ENCODE measurements around the gene GBGT1. TPM values are rescaled to one million over a fixed set of nuclear protein-coding genes. Genes with fewer than 3 reads are reported as not detected.
A peak's percentile ranks its signal among the peaks of the same experiment; 100 is the strongest.

The GBGT1 gene
- total and polyA plus RNA-seq, 9 donors = 3.9 to 43.3 (median 20.8) TPM

DNA sequence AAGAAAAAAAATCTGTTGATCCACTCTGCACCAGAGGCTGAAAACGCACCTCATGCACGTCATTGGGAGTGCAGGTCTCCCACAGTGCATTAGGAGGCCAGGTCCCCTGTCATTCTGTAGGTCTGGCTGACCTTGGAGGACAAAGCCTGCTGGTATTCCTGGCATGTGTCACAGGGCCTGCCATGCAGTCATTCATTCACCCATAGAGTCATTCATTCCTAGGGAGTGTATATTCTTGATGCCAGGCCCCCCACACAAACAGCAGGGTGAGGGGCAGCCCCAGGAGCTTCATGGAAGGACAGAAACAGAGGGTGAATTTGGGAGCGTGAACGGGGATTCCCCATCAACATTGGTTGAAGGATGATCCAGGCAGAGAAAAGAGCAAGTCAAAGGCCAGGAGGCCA is 2.2 kb downstream of the GBGT1 start:
- H3K27me3 ChIP-seq = no peaks in the 10 kb centered on the region
- TF ChIP-seq EP300 (IDR thresholded peaks at IDR 0.05) = no peak
- TF ChIP-seq CTCF (IDR thresholded peaks at IDR 0.05) = no peak
- no peak for TF ChIP-seq POLR2A (IDR thresholded peaks at IDR 0.05)
- peak in 1 of 5 donors; percentile 23 for DNase-seq
- H3K36me3 ChIP-seq = no peaks in the 10 kb centered on the region
- no peaks in the 10 kb centered on the region for H3K9me3 ChIP-seq
- intact Hi-C loops (cut with DNase I) = no loop called here
- WGBS, 3 donors = 73 to 84% (median 77%) methylated on average over 4 of the region's 4 CpGs
- H3K4me1 ChIP-seq (ENCODE audit: insufficient read depth) = peaks cover 5% of the 10 kb centered on the region
- H3K27ac ChIP-seq = no peak overlapping the region
- no peak overlapping the region for H3K4me3 ChIP-seq

DNA sequence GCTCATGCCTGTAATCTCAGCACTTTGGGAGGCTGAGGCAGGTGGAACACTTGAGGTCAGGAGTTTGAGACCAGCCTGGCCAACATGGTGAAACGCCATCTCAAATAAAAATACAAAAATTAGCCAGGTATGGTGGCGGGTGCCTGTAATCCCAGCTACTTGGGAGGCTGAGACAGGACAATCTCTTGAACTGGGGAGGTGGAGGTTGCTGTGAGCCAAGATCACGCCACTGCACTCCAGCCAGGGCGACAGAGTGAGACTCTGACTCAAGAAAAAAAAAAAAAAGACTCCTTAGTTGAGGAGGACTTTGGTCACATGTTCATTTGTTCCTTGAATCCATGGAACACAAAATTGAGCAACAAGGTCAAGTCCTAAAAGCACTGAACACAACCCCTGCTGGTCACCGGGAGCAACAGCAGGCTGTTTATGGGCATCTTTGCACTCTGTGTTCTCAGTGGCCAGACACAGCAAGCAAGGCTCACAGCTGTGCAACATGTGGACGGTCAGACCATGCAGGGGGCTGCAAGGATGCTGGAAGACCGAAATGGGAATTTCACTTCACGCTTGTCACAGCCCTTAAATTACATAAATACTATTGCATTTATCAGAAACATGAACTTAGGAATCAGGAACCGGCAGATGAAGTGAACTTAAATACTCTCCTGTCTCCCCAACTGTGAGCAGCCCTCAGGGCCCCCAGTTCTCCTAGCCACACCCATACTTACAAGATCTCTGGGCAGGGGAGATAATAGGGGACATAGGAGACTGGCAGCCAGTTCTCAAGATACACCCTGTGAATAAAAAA is 2.8 kb downstream of the GBGT1 start:
- Histone ChIP-seq H3K4me1 (ENCODE audit: insufficient read depth) (peaks cover 5% of the 10 kb centered on the region), H3K9me3 (no peaks in the 10 kb centered on the region), H3K4me3 (no peak overlapping the region), H3K36me3 (no peaks in the 10 kb centered on the region), H3K27me3 (no peaks in the 10 kb centered on the region), H3K27ac (no peak overlapping the region)
- TF ChIP-seq EP300 (IDR thresholded peaks at IDR 0.05) = no peak
- TF ChIP-seq CTCF (IDR thresholded peaks at IDR 0.05) = peak in 2 of 3 donors; percentile 67 to 70
- no peak for TF ChIP-seq POLR2A (IDR thresholded peaks at IDR 0.05)
- intact Hi-C loops (cut with DNase I) = no loop called here
- 57 to 60% (median 59%) methylated on average over 9 of the region's 9 CpGs for WGBS, 3 donors
- DNase-seq = peak in 4 of 5 donors; percentile 50 to 79 (median 64)

DNA sequence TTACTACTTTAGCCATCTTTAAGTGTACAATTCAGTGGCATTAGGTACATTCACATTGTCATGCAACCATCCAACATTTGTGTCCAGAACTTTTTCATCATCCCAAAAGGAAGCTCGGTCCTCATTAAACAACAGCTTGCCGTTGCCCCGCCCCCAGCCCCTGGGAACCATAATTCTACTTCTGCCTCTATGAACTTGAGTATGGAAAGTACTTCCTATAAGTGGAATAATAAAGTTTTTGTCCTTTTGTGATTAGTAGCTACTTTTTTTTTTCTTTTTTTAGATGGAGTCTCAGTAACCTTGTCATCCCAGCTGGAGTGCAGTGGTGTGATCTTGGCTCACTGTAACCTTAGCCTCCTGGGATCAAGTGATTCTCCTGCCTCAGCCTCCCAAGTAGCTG is 5.0 kb downstream of the GBGT1 start:
- Histone ChIP-seq H3K27me3 (no peaks in the 10 kb centered on the region), H3K9me3 (no peaks in the 10 kb centered on the region), H3K36me3 (no peaks in the 10 kb centered on the region), H3K4me1 (ENCODE audit: insufficient read depth) (peaks cover 5% of the 10 kb centered on the region), H3K4me3 (no peak overlapping the region), H3K27ac (no peak overlapping the region)
- WGBS, 3 donors = 76 to 82% (median 78%) methylated on average over 3 of the region's 3 CpGs
- TF ChIP-seq CTCF (IDR thresholded peaks at IDR 0.05) (no peak), EP300 (IDR thresholded peaks at IDR 0.05) (no peak), POLR2A (IDR thresholded peaks at IDR 0.05) (no peak)
- DNase-seq = peak in 1 of 5 donors; percentile 24
- intact Hi-C loops (cut with DNase I) = no loop called here

- peaks cover 4% of the 10 kb centered on the region for H3K4me1 ChIP-seq (ENCODE audit: insufficient read depth)
- no peaks in the 10 kb centered on the region for H3K27me3 ChIP-seq
- intact Hi-C loops (cut with DNase I) = no loop called here
- H3K4me3 ChIP-seq = no peak overlapping the region
- TF ChIP-seq POLR2A (IDR thresholded peaks at IDR 0.05) (no peak), CTCF (IDR thresholded peaks at IDR 0.05) (no peak), EP300 (IDR thresholded peaks at IDR 0.05) (no peak)
- DNase-seq = peak in 2 of 5 donors; percentile 18 to 31
- no peaks in the 10 kb centered on the region for H3K36me3 ChIP-seq
- 68 to 75% (median 70%) methylated on average over 9 of the region's 9 CpGs for whole genome bisulfite sequencing, 3 donors
- H3K9me3 ChIP-seq = no peaks in the 10 kb centered on the region
- no peak overlapping the region for H3K27ac ChIP-seq
These were observed 8.6 kb downstream of the GBGT1 start for GRCh38 chr9:133155156-133155555.
